ENCODE measurements around the gene PRKN.

DNA sequence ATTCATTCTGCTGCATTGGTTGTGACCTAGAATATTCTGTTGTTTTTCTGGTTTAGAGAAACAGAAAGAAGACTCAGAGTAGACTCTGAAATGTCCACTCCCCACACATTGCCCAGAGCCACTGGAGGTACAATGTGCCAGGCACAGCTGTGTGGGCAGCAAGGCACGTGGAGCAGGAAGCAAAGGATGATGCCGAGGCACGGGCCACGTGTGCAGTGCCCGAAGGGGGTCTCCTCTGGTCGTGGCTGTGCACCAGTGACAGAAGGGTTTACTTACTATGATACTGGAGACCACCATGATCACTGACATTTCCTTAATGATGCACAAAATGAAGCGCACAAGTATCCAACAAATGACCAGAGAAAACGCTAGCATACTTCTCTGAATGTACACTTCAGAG, 488.9 kb downstream of the PRKN start:
- TF ChIP-seq, protein P1, sequence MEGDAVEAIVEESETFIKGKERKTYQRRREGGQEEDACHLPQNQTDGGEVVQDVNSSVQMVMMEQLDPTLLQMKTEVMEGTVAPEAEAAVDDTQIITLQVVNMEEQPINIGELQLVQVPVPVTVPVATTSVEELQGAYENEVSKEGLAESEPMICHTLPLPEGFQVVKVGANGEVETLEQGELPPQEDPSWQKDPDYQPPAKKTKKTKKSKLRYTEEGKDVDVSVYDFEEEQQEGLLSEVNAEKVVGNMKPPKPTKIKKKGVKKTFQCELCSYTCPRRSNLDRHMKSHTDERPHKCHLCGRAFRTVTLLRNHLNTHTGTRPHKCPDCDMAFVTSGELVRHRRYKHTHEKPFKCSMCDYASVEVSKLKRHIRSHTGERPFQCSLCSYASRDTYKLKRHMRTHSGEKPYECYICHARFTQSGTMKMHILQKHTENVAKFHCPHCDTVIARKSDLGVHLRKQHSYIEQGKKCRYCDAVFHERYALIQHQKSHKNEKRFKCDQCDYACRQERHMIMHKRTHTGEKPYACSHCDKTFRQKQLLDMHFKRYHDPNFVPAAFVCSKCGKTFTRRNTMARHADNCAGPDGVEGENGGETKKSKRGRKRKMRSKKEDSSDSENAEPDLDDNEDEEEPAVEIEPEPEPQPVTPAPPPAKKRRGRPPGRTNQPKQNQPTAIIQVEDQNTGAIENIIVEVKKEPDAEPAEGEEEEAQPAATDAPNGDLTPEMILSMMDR (IDR thresholded peaks at IDR 0.05; ENCODE audit: low read length): no peak
- TF ChIP-seq EZH2 (IDR thresholded peaks at IDR 0.05; ENCODE audit: borderline replicate concordance, low read length): no peak

All from OCI-LY1 (cell line).